DMS79 (cell line): ENCODE measurements around the gene DOK6.
"Not testable (repeated sequence)": the region's sequence is repeated elsewhere in the genome, so short reads cannot be mapped to it uniquely, and the experiment has no call there.

ENCODE experiments used
- DNase-seq: peaks from one replicate; lab custom pipeline; 2025; lab: John Stamatoyannopoulos, UW

The DOK6 gene

GRCh38 chr18:69870736-69871135 is 470.0 kb downstream of the DOK6 start:
- no peak for DNase-seq

GRCh38 chr18:69871363-69871762 is 470.7 kb downstream of the DOK6 start:
- DNase-seq: no peak

GRCh38 chr18:69872661-69873060 is 472.0 kb downstream of the DOK6 start:
- no peak for DNase-seq

GRCh38 chr18:69874058-69874457 is 473.4 kb downstream of the DOK6 start:
- DNase-seq: no peak

- no peak for DNase-seq
Observed at GRCh38 chr18:69876490-69876889, 475.8 kb downstream of the DOK6 start.

DNA sequence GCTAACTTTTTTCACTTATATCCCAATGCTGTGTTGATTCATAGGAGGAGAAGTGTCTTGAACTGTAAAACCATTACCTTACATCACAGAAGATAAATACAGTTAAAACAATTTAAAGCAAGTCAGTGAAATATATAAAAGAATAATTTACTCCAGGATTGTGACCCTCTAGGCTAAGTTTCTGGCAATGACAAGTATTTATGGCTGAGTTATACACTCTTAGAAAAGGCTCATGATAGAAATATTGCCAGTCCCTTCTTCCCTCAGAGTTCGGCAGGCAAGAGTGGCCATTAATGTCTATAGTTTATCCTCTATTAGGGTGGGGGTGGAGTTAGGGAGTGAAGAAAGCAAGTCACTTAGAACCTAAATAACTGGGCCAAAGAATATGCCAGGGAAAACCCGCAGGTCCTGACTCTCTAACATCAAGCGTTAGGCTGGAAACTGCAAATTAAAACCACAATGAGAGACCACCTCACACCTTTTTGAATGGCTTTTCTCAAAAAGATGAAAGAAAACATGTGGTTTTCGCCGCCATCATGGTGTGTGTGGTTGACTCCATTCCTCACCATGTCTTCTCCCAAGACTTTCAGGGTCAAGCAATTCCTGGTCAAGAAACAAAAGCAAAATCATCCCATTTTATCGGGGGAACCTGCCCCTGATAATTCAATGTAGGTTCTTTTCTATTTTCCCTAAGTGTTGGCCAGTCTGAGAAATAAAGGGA is 477.7 kb downstream of the DOK6 start:
- DNase-seq: no peak

DNA sequence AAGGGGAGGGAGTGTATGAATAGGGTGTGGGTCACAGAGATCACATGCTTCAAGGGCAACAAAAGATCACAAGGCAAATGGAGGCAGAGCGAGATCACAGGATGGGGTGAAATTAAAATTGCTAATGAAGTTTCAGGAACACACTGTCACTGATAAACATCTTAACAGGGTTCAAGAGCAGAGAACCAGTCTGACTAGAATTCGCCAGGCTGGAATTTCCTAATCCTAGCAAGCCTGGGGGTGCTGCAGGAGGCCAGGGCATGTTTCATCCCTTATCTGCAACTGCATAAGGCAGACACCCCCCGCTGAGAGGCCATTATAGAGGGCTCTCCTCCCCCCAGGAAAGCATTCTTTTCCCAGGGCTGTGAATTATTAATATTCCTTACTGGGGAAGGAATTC is 478.4 kb downstream of the DOK6 start:
- DNase-seq: not testable (repeated sequence)

DNA sequence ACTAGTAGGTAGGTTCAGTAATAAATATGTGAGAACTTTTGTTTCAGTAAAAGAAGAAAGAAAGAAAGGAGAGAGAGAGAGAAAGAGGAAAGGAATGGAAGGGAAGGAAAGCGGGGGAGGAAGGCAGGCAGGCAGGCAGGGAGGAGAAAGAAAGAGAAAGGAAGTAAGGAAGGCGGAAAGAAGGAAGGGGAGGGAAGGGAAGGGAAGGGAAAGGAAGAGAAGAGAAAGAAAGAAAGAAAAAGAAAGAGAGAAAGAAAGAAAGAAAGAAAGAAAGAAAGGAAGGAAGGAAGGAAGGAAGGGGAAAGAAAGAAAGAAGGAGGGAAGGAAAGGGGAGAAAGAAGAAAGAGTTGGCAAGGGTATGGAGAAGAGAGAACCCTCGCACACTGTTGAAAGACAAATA is 479.4 kb downstream of the DOK6 start:
- DNase-seq: no peak

DNA sequence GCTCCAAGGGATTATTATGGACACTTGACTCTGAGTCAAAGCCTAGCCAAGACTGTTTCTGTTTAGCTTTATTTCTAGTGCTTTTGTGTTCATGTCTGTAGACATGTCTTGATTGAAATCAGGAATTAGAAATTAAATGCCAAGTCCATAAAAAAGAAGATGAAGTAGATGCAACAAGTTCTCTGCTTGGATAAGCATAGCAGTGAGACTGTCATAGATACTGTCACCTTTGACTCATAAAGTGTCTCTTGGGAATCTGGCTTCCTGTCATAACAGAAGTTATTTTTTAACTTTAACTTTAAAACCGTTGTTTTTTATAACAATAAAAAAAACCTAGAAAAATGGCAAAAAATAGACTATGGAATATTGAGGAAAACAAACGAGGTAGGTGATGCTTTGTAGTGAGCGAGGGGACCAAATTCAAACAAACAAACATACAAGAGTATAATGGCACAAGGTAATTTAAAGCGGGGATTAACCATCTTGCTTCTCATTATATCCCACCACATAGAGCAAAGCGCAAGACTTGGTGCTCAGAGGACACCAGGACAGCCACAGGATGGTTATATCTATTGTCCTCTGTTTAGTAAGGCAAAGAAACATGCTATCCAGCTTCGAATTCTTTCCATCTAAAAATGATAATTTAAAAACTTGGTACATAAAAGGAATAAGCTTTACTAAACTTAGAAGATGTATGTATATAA is 482.4 kb downstream of the DOK6 start:
- DNase-seq: no peak

- DNase-seq: no peak
Observed at GRCh38 chr18:69883781-69884180, 483.1 kb downstream of the DOK6 start.

DNA sequence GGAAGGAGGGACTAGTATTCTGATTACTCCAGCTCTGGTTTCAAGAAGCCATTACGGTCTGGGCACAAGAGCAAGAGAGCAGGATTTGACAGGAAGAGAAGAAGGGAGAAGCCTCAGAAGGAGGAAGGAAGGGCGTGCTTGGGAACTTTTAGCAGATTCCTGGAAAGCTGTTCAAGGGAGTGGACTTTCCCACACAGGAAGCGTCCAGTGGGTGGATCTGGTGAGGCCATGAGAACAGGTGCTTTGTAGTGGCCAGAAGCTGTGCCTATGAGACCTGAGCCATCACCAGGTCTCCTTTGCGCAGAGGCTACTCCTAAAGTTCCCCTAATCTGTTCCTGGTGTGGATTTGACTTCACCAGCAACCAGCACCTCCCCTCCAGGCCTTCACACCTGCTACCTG is 484.7 kb downstream of the DOK6 start:
- DNase-seq: no peak

DNA sequence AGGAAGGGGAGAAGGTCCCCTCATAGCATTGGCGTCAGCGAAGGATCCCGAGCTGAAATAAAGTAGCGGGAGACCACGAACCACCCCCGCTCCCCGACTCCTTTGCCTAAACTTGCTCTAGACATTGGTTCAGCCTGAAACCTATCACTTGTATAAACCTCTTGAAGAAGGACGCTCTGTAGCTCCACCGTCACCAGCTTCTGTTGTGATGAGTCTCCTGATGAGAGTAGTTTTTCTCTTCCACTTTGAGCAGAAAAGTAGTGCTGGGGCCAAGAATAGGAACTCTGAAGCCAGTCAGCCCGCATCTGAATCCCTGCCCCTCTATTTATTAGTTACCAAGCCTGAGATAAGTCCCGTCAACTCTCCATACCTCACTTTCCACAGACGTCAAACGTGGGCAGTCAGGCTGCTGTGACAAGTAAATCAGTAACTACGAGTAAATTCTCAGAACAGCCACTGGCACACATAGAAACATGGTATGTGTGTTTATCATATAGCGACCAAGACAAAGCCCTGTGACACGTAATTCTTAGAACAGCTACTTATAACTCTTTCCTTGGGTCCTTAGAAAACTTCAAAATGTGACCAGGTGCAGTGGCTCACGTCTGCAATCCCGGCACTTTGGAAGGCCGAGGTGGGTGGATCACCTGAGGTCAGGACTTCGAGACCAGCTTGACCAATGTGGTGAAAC is 485.3 kb downstream of the DOK6 start:
- DNase-seq: no peak

DNA sequence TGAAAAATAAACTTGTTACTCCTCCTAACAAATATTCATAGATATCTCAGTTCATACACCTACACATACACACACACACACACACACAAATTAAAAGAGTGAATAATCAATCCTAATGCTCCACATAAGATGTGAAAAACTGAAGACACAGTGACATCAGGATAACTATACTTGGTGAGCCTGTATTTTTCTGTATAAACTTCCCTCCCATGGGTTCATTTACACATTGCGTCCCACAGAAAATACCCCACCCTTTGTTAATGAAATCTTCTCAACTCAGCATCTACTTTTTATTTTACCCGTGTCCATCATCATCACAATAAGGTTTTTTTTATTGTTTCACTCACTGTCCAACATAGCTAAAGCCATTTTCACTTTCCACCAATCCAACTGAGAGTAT is 486.6 kb downstream of the DOK6 start:
- no peak for DNase-seq

DNA sequence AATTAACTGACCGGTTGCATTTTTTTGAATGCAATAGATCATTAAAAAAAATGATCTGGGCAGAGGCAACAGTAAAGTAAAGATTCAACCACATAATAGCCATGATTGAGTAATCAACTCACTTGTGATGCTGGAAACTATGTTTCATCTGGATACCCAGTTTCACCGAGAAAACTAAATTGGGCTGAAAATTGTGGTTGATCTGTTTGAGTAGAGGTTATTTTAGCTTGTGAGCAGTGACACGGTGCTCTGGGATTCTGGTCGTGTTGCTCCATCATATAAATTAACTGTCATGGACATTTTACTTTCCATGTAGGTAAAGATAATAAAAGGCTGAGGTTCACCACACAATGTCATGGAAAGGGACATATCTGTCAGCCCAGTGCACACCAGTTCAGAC is 488.3 kb downstream of the DOK6 start:
- no peak for DNase-seq

DNA sequence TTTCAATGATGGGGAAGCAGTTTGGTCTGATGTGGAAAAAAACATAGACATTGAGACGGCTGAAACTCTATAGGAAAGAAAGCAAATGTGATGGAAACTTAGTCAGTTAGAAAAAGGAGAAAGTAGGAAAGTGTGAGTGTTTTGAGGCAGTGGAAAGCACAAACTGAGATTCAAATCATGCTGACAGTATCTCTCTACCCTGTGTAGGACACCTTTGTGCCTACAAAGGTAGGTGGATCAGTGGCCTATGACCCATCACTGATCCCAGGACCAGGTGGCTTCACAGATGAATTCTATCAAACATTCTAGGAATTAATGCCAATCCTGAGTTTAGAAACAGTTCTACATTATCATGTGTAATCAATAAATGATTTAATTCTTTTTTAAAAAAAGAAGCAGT is 489.9 kb downstream of the DOK6 start:
- DNase-seq: no peak

DNA sequence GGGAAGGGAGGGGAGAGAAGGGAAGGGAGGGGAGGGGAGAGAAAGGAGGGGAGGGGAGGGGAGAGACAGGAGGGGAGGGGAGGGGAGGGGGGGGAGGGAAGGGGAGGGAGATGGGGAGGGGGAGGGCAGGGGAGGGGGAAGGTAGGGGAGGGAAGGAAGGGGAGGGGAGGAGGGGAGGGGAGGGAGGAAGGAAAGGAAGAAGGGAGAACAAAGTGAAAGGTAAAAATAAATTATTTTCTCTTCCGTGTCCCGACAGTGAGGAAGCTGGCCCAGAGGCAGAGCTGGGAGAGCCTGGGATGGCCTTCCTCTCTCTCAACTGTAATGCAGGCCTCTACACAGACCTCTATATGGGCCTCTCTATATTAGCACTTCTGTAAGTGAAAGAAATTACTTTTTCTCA is 493.8 kb downstream of the DOK6 start:
- DNase-seq: no peak

GRCh38 chr18:69895066-69896047 is 494.7 kb downstream of the DOK6 start:
- DNase-seq: no peak

DNA sequence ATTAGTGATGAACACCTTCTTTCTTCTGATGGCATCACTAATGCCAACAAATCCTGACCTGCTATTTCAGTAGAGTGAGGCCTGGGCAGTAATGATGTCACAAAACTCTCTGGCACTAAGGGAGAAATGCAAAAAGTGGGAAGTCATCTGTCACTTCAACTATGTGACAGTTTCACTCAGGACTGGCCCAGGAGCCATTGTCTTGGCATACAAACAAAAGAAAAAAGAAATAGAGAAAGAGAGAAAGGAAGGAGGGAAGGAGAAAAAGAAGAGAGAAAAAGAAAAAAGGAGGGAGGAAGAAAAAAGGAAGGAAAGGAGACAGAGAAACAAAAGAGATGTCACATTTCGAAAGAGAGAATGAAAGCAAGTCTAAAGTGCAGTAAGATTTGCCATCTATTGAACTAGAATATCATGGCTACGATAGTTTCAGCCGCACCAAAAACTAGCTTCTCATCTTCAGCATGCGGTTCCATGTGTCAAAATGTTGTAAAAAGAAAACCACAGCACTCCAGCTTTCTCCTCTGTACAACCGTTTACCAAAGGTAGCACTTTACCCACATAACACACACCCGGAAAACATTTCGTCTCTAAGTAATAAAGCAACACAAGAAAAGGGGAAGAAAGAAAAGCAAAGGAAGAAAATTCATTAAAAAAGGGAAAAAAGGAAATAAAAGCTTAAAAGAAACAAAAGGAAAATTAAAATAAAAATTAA is 496.9 kb downstream of the DOK6 start:
- no peak for DNase-seq

DNA sequence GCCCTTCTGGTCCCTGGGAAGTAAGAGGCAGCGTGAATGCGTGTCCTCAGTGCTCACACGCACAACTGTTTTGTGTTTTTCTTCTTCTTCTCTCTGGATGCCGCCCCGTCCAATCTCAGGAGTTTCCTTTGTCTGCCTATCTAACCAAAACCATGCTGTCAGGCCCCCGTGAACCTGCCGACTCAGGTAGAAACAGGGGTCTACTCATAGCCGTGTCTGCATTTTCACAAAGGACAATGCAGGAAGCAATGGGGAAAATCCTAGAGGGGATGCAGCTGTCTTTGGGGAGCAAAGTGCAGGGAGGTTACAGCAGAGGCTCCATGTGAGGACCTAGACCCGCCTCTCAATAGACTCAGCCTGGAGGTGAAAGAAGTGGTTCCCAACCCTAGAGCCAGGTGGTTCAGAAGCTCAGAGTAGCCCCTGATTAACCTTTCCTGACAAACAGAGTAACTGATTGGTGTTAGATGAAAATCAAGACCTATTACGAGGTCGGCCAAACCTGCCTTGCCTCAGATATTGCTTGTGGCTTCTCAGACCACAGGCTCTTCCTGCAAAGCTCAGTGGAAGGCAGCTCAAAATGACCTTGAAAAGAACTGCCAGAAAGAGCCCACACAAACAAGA is 497.7 kb downstream of the DOK6 start:
- no peak for DNase-seq
